ENCODE results near the gene GORAB.

The GORAB gene

GRCh38 chr1:170531758-170532657 lies at the start of gene GORAB:
Gene GORAB, plus strand, starts transcription at chr1:170532166. Its CDS starts 58 bp downstream, at chr1:170532224.
- DNase-seq, result peak; percentile 81

GRCh38 chr1:170483051-170483450 lies 48.9 kb upstream of the GORAB start:
- no peak for DNase-seq

- no peak for DNase-seq
These were observed 44.5 kb upstream of the GORAB start for GRCh38 chr1:170487503-170487902.

- no peak for DNase-seq
These were observed 40.7 kb upstream of the GORAB start for GRCh38 chr1:170491291-170491690.

GRCh38 chr1:170494369-170494768 lies 37.6 kb upstream of the GORAB start:
- DNase-seq, result no peak

GRCh38 chr1:170495006-170495405 lies 37.0 kb upstream of the GORAB start:
- DNase-seq, result no peak

GRCh38 chr1:170498876-170499275 lies 33.1 kb upstream of the GORAB start:
- no peak for DNase-seq

- DNase-seq, result no peak
These were observed 28.3 kb upstream of the GORAB start for GRCh38 chr1:170503665-170504064.

- DNase-seq, result no peak
These were observed 21.8 kb upstream of the GORAB start for GRCh38 chr1:170510163-170510562.

GRCh38 chr1:170511038-170511437 lies 20.9 kb upstream of the GORAB start:
- no peak for DNase-seq

GRCh38 chr1:170513138-170513537 lies 18.8 kb upstream of the GORAB start:
- DNase-seq, result no peak

GRCh38 chr1:170518185-170518834 lies 13.7 kb upstream of the GORAB start:
- no peak for DNase-seq

- no peak for DNase-seq
These were observed 13.0 kb upstream of the GORAB start for GRCh38 chr1:170518965-170519364.

GRCh38 chr1:170520601-170521000 lies 11.4 kb upstream of the GORAB start:
- no peak for DNase-seq

GRCh38 chr1:170521818-170522217 lies 10.1 kb upstream of the GORAB start:
- no peak for DNase-seq

- DNase-seq, result no peak
These were observed 801 bp upstream of the GORAB start for GRCh38 chr1:170530972-170531757.

GRCh38 chr1:170533298-170533697 lies 1.3 kb downstream of the GORAB start:
- DNase-seq, result no peak

- no peak for DNase-seq
These were observed 2.7 kb downstream of the GORAB start for GRCh38 chr1:170534626-170535147.

- DNase-seq, result no peak
These were observed 3.5 kb downstream of the GORAB start for GRCh38 chr1:170535418-170535817.

GRCh38 chr1:170536924-170537551 lies 5.1 kb downstream of the GORAB start:
- no peak for DNase-seq

GRCh38 chr1:170537798-170538503 lies 6.0 kb downstream of the GORAB start:
- DNase-seq, result no peak

GRCh38 chr1:170538687-170539086 lies 6.7 kb downstream of the GORAB start:
- DNase-seq, result no peak

Data from NK-92 treated with Interleukin-12 subunit alpha and Interleukin-12 subunit beta, amount 100 ng/mL, for 24 hours (cell line).